Liver (tissue), 9 donors: Measurements from ENCODE around the gene GALNT9. TPM values are rescaled to one million over a fixed set of nuclear protein-coding genes. Genes with fewer than 3 reads are reported as not detected.

ENCODE experiments used
- DNase-seq: peaks from one replicate; pipeline ENCODE4 v3.0.0-alpha.2; 2017; ENCODE audit warnings: low spot score
- H3K27ac ChIP-seq, 2 donors: one replicate each; pipeline ENCODE4 v1.7.0; 2013; ENCODE audit warnings: inconsistent platforms in 2 of 2, low read length in 2 of 2, control low read depth in 1 of 2, low read depth in 1 of 2, mild to moderate bottlenecking in 1 of 2
- H3K27me3 ChIP-seq, 4 donors: one replicate each; pipeline versions ENCODE4 v1.6.1 to v1.7.0; 2013; ENCODE audit warnings: low read length in 3 of 4, inconsistent platforms in 1 of 4, mild to moderate bottlenecking in 1 of 4, moderate library complexity in 1 of 4; ENCODE audit not compliant: control insufficient read depth in 4 of 4, insufficient read depth in 4 of 4
- H3K36me3 ChIP-seq, 4 donors: one replicate each; pipeline versions ENCODE4 v1.6.1 to v1.7.0; 2013; ENCODE audit warnings: low read length in 3 of 4, mild to moderate bottlenecking in 3 of 4, low read depth in 1 of 4, moderate library complexity in 1 of 4; ENCODE audit not compliant: control insufficient read depth in 4 of 4, insufficient read depth in 3 of 4
- H3K4me1 ChIP-seq, 4 donors: one replicate each; pipeline versions ENCODE4 v1.6.1 to v1.7.0; 2013; ENCODE audit warnings: low read length in 3 of 4, mild to moderate bottlenecking in 3 of 4, moderate library complexity in 1 of 4; ENCODE audit not compliant: control insufficient read depth in 4 of 4, insufficient read depth in 4 of 4
- H3K4me3 ChIP-seq, 3 donors: one replicate each; pipeline versions ENCODE4 v1.6.1 to v1.7.0; 2013; ENCODE audit warnings: low read length in 3 of 3, control low read depth in 1 of 3, low read depth in 1 of 3, mild to moderate bottlenecking in 1 of 3
- H3K9ac ChIP-seq, 2 donors: one replicate each; pipeline ENCODE4 v1.7.0; 2013; ENCODE audit warnings: low read length in 2 of 2, mild to moderate bottlenecking in 2 of 2, moderate library complexity in 2 of 2, control low read depth in 1 of 2, low read depth in 1 of 2
- H3K9me3 ChIP-seq, 4 donors: one replicate each; pipeline versions ENCODE4 v1.6.1 to v1.7.0; 2013; ENCODE audit warnings: low read length in 3 of 4; ENCODE audit not compliant: control insufficient read depth in 4 of 4
- FOXA1 ChIP-seq: IDR thresholded peaks from 2 replicates; pipeline ENCODE4 v1.6.1; 2016; ENCODE audit warnings: antibody characterized with exemption
- GABPA ChIP-seq, 2 donors: IDR thresholded peaks in 1 of 2; conservative IDR thresholded peaks in 1 of 2; 2 replicates each; pipeline ENCODE4 v1.6.1; 2016; ENCODE audit warnings: antibody characterized with exemption in 2 of 2, mild to moderate bottlenecking in 1 of 2, moderate library complexity in 1 of 2
- HNF4A ChIP-seq, 2 donors: conservative IDR thresholded peaks; 2 replicates each; pipeline ENCODE4 v1.6.1; 2016; ENCODE audit warnings: antibody characterized with exemption in 2 of 2, mild to moderate bottlenecking in 2 of 2
- JUND ChIP-seq, 2 donors: IDR thresholded peaks; 2 replicates each; pipeline ENCODE4 v1.6.1; 2016; ENCODE audit warnings: antibody characterized with exemption in 2 of 2
- NR2F2 ChIP-seq: IDR thresholded peaks from 2 replicates; pipeline ENCODE4 v1.6.1; 2016; ENCODE audit warnings: antibody characterized with exemption
- RAD21 ChIP-seq, 2 donors: IDR thresholded peaks; 2 replicates each; pipeline ENCODE4 v1.6.1; 2016; ENCODE audit warnings: antibody characterized with exemption in 2 of 2, mild to moderate bottlenecking in 2 of 2
- SP1 ChIP-seq: IDR thresholded peaks from 2 replicates; pipeline ENCODE4 v1.6.1; 2018; ENCODE audit warnings: antibody characterized with exemption, mild to moderate bottlenecking
- TAF1 ChIP-seq: conservative IDR thresholded peaks from 2 replicates; pipeline ENCODE4 v1.6.1; 2016; ENCODE audit warnings: antibody characterized with exemption, mild to moderate bottlenecking
- YY1 ChIP-seq: IDR thresholded peaks from 2 replicates; pipeline ENCODE4 v1.6.1; 2016; ENCODE audit warnings: antibody characterized with exemption, mild to moderate bottlenecking
- WGBS: extraction: QIAGEN DNeasy Blood & Tissue Kit; methylation state at CpG from one replicate; pipeline ENCODE4 v1.1.7; 2013; 5-methylcytosine and 5-hydroxymethylcytosine counted together
- polyA plus RNA-seq, 2 donors: library from polyadenylated mRNA; stranded (reverse) in 1 of 2; unstranded in 1 of 2; fragments of 200-250 nt in 1 of 2; fragments of >200 nt in 1 of 2; fragmentation: Nextera tagmentation in 1 of 2; extraction: Ambion mirVana in 1 of 2; gene quantifications; one replicate each; pipeline versions ENCODE4 v1.2.1 to v1.2.3, GENCODE V29; 2013 to 2015
- total RNA-seq, 2 donors: library from RNA; depleted of rRNA; stranded (reverse); fragments of >200 nt; gene quantifications; one replicate each; pipeline ENCODE4 v1.2.3, GENCODE V29; 2014
- TF ChIP-seq, protein P1 (sequence below): IDR thresholded peaks from 2 replicates; pipeline ENCODE4 v1.6.1; 2016; ENCODE audit warnings: antibody characterized with exemption
- TF ChIP-seq, protein P2 (sequence below): IDR thresholded peaks from 2 replicates; pipeline ENCODE4 v1.6.1; 2016; ENCODE audit warnings: antibody characterized with exemption, mild to moderate bottlenecking
- TF ChIP-seq, protein P3 (sequence below): IDR thresholded peaks from 2 replicates; pipeline ENCODE4 v1.6.1; 2016; ENCODE audit warnings: antibody characterized with exemption
- donor health status: healthy.
- donor health status: healthy.
- donor health status: healthy.
- donor health status: healthy.
- donor health status: healthy.

GALNT9 gene
- total and polyA plus RNA-seq, 4 donors, result 0.05 to 0.25 (median 0.09) TPM; not detected in 1

DNA sequence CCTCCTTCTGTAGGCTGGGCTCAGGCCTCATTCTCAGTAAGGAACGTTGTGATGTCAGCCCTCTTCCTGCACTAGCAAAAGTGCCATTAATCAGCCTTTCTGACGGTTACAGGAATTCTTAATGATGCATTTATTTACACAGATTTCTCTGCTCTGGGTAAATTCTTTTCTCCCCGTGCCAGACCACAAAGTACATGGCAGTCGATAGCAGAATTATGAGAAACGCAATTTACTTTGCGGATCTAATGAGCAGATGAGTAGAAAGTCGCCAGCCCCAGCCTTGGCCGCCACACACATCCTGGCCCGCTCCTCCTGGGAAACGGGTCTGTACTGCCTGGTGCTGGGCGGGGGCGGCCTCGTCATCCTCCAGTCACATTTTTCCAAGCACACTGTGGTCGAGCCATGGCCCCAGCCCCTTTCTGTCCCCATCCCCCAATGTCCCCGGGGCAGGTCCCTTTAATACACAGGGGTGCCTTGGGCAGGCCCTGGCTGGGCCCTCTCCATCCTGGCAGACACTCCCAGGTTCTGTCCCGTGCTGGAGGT is 159.2 kb downstream of the GALNT9 start:
- no peaks in the 10 kb centered on the region for H3K4me1 ChIP-seq
- H3K36me3 ChIP-seq, result no peaks in the 10 kb centered on the region
- H3K9me3 ChIP-seq, result no peaks in the 10 kb centered on the region
- TF ChIP-seq, protein P1, sequence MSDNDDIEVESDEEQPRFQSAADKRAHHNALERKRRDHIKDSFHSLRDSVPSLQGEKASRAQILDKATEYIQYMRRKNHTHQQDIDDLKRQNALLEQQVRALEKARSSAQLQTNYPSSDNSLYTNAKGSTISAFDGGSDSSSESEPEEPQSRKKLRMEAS, result no peak
- TF ChIP-seq, protein P2, sequence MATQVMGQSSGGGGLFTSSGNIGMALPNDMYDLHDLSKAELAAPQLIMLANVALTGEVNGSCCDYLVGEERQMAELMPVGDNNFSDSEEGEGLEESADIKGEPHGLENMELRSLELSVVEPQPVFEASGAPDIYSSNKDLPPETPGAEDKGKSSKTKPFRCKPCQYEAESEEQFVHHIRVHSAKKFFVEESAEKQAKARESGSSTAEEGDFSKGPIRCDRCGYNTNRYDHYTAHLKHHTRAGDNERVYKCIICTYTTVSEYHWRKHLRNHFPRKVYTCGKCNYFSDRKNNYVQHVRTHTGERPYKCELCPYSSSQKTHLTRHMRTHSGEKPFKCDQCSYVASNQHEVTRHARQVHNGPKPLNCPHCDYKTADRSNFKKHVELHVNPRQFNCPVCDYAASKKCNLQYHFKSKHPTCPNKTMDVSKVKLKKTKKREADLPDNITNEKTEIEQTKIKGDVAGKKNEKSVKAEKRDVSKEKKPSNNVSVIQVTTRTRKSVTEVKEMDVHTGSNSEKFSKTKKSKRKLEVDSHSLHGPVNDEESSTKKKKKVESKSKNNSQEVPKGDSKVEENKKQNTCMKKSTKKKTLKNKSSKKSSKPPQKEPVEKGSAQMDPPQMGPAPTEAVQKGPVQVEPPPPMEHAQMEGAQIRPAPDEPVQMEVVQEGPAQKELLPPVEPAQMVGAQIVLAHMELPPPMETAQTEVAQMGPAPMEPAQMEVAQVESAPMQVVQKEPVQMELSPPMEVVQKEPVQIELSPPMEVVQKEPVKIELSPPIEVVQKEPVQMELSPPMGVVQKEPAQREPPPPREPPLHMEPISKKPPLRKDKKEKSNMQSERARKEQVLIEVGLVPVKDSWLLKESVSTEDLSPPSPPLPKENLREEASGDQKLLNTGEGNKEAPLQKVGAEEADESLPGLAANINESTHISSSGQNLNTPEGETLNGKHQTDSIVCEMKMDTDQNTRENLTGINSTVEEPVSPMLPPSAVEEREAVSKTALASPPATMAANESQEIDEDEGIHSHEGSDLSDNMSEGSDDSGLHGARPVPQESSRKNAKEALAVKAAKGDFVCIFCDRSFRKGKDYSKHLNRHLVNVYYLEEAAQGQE, result no peak
- TF ChIP-seq, protein P3, sequence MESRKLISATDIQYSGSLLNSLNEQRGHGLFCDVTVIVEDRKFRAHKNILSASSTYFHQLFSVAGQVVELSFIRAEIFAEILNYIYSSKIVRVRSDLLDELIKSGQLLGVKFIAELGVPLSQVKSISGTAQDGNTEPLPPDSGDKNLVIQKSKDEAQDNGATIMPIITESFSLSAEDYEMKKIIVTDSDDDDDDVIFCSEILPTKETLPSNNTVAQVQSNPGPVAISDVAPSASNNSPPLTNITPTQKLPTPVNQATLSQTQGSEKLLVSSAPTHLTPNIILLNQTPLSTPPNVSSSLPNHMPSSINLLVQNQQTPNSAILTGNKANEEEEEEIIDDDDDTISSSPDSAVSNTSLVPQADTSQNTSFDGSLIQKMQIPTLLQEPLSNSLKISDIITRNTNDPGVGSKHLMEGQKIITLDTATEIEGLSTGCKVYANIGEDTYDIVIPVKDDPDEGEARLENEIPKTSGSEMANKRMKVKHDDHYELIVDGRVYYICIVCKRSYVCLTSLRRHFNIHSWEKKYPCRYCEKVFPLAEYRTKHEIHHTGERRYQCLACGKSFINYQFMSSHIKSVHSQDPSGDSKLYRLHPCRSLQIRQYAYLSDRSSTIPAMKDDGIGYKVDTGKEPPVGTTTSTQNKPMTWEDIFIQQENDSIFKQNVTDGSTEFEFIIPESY, result no peak
- TF ChIP-seq GABPA (IDR thresholded peaks at IDR 0.05 in 1 of 2, conservative IDR thresholded peaks at IDR 0.05 in 1 of 2) (no peak), YY1 (no peak), HNF4A (conservative IDR thresholded peaks at IDR 0.05) (no peak), JUND (IDR thresholded peaks at IDR 0.05) (no peak), FOXA1 (no peak)
- no peak overlapping the region for H3K9ac ChIP-seq
- H3K4me3 ChIP-seq, result no peak overlapping the region
- H3K27me3 ChIP-seq, result peaks cover 0 to 10% (median 0%) of the 10 kb centered on the region in 4 donors
- H3K27ac ChIP-seq, result no peak overlapping the region
- WGBS, result 50% methylated on average over 16 of the region's 16 CpGs
- no peak for DNase-seq

DNA sequence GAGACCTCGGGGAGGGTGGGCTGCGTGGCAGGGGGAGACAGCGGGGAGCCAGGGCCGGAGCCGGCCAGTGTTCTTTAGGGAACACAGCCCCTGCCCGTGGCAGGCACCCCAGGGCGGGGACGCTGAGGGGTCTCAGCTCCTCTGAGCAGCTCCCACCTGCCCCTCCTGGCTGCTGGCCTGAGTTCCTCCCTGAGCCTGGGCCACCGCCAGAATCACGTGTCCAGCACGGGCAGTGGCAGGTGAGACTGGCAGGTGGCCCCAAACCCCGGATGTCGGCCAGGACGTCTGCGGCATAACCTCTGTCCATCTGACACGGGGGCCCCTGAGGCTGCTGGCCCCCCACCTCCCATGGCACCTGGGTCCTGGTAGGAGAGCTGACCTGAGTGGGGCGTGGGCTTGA is 160.0 kb downstream of the GALNT9 start:
- no peak overlapping the region for H3K27ac ChIP-seq
- H3K9me3 ChIP-seq, result no peaks in the 10 kb centered on the region
- no peak for TF ChIP-seq RAD21 (IDR thresholded peaks at IDR 0.05)
- TF ChIP-seq, protein P2, result no peak
- no peak for TF ChIP-seq SP1
- TF ChIP-seq HNF4A (conservative IDR thresholded peaks at IDR 0.05), result no peak
- TF ChIP-seq NR2F2, result no peak
- no peak for TF ChIP-seq JUND (IDR thresholded peaks at IDR 0.05)
- no peak for TF ChIP-seq TAF1
- no peak for TF ChIP-seq GABPA (IDR thresholded peaks at IDR 0.05 in 1 of 2, conservative IDR thresholded peaks at IDR 0.05 in 1 of 2)
- TF ChIP-seq, protein P1, result no peak
- peaks cover 0 to 10% (median 0%) of the 10 kb centered on the region in 4 donors for H3K27me3 ChIP-seq
- no peak for DNase-seq
- no peak overlapping the region for H3K4me3 ChIP-seq
- no peaks in the 10 kb centered on the region for H3K36me3 ChIP-seq
- no peak overlapping the region for H3K9ac ChIP-seq
- WGBS, result 78% methylated on average over 17 of the region's 17 CpGs
- no peaks in the 10 kb centered on the region for H3K4me1 ChIP-seq
